C4-2B (cell line): ENCODE measurements around the gene SAG.
"Not testable (repeated sequence)": the region's sequence is repeated elsewhere in the genome, so short reads cannot be mapped to it uniquely, and the experiment has no call there.

Experiments used
- H3K27ac ChIP-seq: fragments of 450-650 bp; 2 replicates; pipeline ENCODE4 v1.5.1; 2017
- ZFX ChIP-seq: fragments of 450-650 bp; IDR thresholded peaks from 2 replicates; pipeline ENCODE4 v1.6.1; 2017
- TF ChIP-seq, protein P1 (sequence below): fragments of 450-650 bp; conservative IDR thresholded peaks from 2 replicates; pipeline ENCODE4 v1.5.1; 2017; ENCODE audit warnings: mild to moderate bottlenecking

Gene SAG

DNA sequence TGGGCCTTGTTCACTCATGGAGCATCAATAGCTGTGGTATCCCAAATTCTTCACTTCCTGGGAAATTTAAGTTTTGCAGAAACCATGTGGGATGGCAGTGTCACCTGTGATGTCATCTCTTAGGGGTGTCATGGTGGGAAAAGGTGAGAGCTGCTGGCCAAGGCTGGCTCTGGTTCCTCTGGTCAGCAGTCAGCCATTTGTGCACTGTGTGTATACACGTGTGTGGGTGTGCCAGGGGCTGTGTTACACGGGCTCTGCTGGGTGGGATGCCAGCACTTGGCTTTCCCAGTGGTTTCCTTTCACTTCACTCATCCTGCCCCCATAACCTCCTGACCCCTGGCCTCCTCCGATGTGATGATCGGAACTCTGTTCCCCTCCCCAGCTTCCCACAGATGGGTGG, 21.3 kb downstream of the SAG start:
- no peak overlapping the region for H3K27ac ChIP-seq
- no peak for TF ChIP-seq ZFX
- TF ChIP-seq, protein P1, sequence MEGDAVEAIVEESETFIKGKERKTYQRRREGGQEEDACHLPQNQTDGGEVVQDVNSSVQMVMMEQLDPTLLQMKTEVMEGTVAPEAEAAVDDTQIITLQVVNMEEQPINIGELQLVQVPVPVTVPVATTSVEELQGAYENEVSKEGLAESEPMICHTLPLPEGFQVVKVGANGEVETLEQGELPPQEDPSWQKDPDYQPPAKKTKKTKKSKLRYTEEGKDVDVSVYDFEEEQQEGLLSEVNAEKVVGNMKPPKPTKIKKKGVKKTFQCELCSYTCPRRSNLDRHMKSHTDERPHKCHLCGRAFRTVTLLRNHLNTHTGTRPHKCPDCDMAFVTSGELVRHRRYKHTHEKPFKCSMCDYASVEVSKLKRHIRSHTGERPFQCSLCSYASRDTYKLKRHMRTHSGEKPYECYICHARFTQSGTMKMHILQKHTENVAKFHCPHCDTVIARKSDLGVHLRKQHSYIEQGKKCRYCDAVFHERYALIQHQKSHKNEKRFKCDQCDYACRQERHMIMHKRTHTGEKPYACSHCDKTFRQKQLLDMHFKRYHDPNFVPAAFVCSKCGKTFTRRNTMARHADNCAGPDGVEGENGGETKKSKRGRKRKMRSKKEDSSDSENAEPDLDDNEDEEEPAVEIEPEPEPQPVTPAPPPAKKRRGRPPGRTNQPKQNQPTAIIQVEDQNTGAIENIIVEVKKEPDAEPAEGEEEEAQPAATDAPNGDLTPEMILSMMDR: no peak

DNA sequence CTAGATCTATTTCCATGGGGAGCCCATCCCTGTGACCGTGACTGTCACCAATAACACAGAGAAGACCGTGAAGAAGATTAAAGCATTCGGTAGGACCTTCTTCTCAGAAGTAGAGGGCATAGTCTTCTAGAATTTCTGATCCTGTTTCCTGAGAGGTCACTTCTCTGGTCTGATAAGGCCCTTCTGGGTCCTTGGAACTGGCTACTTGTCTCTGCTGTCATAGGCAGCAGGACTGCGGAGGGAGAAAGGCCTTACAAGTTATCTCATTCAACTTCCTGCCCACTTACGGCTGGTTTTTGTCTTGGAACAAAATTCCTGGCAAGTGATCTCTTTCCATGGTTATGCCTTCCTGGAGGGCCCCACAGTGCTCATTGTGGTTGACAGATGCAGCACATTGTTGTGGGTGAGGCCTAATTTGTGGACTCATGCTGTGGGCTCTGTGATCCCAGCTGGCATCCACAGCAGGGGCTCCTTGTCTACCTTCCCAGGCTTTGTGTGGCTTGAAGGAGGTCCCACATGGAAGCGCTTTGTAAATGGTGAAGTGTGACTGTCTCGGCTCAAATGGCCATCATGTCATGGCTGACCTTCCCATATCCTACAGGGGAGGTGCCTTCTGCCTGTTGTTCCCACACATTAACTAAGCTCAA, 22.0 kb downstream of the SAG start:
- TF ChIP-seq, protein P1: no peak
- TF ChIP-seq ZFX: no peak
- no peak overlapping the region for H3K27ac ChIP-seq

DNA sequence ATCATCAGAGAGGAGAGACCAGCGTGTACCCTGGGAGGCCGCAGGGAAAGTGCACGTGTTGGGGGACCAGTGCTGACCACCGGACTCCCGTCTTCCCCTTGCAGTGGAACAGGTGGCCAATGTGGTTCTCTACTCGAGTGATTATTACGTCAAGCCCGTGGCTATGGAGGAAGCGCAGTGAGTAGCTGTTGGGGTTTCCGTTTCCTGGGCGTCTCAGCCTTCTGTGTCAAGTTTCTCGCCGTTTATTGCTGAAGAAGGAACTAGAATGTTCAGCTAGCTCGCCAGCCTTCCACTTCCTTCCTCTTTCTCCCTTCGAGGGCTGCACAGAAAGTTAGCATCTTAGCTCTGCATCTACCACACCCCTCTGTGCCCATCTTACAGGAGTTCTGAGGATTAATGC, 23.9 kb downstream of the SAG start:
- no peak overlapping the region for H3K27ac ChIP-seq
- TF ChIP-seq, protein P1: no peak
- TF ChIP-seq ZFX: no peak

DNA sequence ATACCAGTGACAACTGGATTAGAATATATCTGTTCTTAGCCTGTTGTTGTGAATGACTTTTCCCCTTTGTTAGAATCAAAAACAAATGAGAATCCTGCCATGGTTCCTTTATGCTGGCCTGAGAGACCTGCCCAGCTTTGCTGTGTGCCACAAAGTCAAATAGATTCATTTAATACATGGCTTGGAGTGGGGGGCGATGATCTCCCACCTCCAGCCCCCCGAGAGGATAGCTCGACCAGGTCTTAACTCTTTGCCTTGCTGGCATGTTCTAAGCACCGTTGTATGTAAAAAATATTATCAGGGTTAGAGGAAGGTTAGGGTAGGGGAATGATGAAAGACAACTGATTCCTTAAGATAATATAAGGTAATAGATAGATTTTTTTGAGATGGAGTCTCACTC, 24.5 kb downstream of the SAG start:
- H3K27ac ChIP-seq: no peak overlapping the region
- TF ChIP-seq ZFX: no peak
- TF ChIP-seq, protein P1: no peak

DNA sequence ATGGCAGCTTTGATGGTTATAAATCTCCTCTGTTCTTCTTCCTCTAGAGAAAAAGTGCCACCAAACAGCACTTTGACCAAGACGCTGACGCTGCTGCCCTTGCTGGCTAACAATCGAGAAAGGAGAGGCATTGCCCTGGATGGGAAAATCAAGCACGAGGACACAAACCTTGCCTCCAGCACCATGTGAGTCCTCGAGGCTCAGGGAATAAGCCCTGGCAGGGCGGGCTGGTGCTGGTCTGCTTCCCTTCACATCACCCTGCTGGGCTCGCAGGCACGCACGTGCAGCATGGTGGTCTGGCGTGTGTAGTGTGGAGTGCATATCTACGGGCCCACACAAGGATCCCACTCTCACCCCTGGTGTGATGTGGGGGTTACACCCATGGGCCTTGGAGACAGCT, 27.3 kb downstream of the SAG start:
- TF ChIP-seq, protein P1: no peak
- no peak for TF ChIP-seq ZFX
- H3K27ac ChIP-seq: no peak overlapping the region

DNA sequence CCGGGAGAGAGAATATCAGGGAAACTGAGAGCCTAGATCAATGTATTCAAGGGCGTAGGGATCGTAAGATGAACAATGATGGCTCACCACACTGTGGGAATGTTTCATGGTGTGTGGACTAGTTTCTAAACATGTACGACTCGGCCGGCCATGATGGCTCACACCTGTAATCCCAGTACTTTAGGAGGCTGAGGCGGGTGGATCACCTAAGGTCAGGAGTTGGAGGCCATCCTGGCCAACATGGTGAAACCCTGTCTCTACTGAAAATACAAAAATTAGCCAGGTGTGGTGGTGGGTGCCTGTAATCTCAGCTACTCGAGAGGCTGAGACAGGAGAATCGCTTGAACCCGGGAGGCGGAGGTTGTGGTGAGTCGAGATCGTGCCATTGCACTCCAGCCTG, 28.5 kb downstream of the SAG start:
- H3K27ac ChIP-seq: not testable (repeated sequence)

DNA sequence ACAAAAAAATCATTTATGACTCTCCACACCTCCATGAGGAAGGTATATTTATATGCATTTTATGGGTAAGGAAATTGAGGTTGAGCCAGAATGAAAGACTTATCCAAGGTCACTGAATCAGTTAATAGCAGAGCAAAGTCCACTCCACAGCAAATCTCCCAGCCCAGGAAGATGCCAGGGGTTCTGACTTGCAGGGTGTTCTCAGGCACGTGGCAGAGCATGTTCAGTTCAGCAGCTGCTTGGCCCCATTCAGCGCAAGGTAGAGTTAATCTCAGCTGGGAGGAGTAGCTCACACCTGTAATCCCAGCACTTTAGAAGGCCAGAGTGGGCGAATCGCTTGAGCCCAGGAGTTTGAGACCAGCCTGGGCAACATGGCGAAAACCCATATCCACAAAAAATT, 28.9 kb downstream of the SAG start:
- no peak for TF ChIP-seq ZFX
- TF ChIP-seq, protein P1: no peak
- H3K27ac ChIP-seq: no peak overlapping the region; the same call in 1 of the 2 replicates

DNA sequence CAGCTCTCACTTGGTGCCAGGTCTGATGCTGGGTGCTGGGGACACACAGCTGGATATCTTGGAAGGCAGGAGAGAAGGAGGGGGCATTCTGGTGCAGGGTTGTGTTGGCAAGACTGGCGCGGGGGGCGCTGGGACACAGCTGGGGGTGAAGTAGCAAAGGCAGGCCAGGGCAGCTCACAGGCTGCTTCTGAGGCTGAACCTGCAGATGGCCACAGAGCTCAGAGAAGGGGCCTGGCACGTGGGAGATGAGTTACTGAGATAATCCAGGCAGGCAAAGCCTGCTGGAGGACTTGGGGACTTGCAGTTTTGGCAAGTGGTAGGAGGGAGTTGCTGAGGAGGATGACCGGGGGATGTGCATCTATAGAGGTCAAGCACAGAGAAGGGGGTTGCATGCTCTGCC, 30.4 kb downstream of the SAG start:
- H3K27ac ChIP-seq: no peak overlapping the region
- TF ChIP-seq ZFX: no peak
- TF ChIP-seq, protein P1: no peak
